GM18520 (cell line): Measurements from ENCODE around the gene FIBP.

ENCODE experiments used
- ATAC-seq: cut with Tn5 transposase; IDR thresholded peaks from one replicate; pipeline ENCODE4 v1.9.1; 2021; ENCODE audit not compliant: unreplicated experiment

Gene FIBP

DNA sequence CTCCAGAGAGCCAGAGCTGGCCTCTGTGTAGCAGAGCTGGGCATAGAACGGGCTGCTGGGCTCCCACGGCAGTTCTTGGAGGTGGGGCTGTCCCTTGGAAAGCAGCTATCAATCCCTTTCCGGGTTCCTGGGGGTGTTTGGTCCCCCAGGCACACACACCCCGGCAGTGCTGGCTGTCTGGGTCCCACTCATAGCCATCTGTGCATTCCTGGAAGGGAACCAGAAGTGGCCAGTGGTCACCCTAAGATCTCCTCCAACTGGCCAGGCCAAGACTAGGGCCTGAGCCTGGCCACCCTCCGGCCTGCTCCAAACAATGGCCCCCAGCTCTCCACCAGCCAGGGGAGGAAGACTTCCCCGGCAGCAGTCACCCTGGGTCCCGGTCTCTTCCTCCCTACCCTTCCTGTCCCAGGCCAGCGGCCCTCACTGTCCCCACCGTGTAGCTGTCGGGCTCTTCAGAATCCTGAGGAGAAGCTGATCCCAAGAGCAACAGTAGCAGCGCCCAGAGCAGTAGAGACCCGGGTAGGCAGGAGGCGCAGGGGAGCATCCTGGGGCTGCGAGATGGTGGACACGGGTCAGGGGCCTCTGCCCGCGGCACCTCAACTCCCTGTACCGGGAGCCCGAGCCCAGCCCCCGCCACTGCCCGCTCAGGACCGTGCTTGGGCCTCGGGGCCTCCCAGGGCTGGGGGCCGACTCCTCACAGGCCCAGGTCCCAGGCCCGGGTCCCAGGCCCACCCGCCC, 16.3 kb downstream of the FIBP start:
- ATAC-seq, result no peak

DNA sequence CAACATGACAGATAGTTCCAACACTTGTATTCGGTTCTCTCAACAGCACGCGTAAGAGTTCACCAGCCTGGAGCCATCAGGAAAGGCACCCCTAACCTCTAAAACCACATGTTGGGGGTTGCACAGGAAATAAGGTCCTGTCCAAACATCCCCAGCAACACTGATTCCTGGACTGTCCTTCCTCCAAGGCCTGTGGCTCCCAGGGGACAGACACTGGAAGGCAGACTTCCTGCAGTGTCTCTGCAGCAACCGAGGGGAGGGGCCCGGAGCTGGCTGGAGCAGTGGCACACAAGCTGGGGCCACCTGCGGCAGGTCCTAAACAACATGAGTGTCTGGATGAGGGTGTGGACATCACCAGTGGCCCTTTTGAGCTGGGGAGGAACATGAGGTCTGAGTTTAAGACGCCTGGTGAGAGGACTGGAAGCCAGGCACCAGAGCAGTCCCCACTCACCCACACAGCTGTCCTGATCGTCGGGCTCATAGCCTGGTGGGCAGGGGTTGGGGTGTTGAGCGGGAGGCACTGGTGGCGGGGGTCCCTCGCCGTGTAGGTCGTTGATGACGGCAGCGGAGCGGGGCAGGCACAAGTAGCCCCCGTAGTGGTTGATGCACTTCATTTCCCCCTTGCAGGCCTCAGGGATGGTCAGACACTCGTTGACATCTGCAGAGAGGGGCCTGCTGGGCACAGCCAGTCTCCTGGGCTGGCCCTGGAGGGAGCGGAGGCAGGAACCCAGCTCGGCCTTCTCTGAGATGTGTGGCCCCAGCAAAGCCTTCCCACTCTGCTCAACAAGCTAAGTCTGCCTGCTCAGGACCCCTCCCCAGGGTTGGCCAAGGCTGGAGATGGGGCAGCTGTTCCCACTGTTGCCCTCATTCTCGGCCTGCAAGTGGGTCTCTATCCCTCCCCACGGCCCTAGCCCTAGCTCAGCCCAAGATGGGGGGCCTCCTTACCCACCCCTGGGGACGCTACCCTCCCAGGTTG, 17.3 kb downstream of the FIBP start:
- no peak for ATAC-seq

DNA sequence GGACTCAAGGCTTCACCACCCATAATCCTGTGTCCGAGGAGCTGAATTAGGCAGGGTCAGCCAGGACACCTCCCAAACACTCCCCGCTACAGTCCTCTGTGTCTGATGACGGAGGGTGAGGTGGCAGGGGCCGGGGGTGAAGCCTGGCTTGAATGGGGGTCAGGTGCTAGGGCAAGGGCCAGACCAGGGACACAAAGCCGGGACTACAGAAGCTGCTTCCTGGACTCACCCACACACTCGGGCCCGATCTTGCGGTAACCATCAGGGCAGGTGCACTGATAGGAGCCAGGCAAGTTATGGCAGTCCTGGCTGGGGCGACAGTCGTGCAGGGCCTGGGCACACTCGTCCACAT, 18.0 kb downstream of the FIBP start:
- no peak for ATAC-seq

DNA sequence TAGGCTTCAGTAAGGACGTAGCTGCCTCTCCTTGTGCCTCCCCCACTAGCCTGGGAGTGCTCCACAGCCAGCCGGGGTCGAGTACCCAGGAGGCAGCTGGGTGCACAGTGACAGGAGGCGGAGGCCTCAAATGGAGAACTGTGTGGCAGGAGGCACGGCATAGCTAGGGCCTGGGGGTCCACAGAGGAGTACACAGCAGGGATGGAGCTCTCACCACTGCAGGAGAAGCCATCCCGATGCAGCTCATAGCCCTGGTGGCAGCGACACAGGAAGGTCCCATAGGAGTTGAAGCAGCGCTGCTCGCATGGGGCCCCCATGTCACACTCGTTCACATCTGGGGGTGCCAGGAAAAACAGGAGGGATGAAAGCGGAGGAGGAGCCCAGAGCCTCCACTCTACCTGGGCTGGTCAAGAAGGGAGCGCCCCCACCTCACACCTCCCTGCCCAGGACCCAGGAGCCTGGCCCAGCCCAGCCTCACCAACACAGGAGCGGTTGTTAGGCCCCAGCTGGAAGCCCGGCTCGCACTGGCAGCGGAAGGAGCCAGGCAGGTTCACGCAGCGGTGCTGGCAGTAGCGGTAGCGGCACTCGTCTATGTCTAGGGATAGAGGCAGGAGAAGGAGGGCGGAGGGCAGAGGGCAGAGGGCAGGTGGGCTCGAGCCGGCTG, 18.5 kb downstream of the FIBP start:
- ATAC-seq, result no peak

GRCh38 chr11:65868907-65869306, 19.4 kb downstream of the FIBP start:
- ATAC-seq, result no peak

- no peak for ATAC-seq
These were observed 20.1 kb downstream of the FIBP start for GRCh38 chr11:65868076-65868667.

DNA sequence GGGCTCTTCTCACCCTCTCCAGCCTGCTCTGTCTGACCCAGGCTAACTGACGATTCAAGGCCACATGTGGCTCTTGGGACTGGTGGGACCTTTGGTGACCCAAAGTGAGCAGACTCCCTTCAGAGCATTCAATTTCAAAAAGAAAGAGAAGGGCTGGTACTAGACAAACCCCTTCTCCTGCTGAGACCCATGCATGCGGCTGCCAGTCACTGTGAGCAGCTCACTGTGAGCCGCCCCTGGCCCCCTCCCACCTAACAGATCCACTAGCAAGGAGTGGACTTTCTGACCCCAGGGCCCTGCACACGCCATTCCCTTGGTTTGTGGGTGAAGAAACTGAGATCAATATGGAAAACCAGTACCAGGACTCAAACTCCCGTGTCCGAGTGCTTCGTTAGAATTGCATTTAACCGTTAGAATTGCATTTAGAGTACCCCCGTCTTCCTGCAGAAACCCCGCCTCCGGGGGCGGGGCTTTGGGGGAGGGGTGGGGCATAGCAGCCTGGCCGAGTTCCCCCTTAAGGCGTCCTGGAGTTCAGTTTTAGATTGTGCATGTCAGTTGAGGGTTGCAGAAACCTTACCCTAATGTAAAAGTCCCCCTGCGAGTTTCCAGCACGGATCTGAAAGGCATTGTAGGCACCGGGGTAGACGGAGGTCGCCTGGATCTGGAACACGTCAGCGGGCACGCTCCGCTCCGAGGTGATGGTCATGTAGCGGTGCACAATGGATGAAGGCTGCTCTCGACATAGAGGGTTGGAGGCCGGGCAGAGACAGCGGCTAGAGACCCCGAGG, 20.8 kb downstream of the FIBP start:
- ATAC-seq, result no peak

GRCh38 chr11:65866509-65867283, 21.6 kb downstream of the FIBP start:
- no peak for ATAC-seq

GRCh38 chr11:65865550-65866172, 22.6 kb downstream of the FIBP start:
- no peak for ATAC-seq

DNA sequence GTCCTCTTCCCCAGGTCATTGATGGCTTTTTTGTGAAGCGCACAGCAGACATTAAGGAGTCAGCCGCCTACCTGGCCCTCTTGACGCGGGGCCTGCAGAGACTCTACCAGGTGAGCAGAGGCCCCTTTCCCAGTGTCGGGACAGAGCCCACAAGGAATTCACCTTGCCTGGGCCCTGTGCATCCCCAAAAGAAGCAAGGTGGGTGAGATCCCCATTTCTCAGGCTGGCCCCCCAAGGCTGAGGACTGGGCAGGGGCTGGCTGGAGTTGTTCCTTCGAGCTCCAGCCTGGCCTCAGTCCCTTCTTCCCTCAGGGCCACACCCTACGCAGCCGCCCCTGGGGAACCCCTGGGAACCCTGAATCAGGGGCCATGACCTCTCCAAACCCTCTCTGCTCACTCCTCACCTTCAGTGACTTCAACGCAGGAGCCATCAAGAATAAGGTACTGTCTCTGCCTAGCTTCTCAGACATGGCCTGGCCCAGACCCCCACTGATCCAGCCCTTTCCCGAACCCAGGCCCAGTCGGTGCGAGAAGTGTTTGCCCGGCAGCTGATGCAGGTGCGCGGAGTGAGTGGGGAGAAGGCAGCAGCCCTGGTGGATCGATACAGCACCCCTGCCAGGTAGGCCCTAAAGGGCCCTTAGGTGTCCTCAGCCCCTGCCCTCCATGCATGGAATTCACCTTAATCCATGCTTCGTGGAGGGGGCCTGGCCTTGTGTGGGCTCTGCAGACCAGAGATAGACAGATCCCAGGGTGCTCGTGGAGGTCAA, 23.4 kb downstream of the FIBP start:
- no peak for ATAC-seq

DNA sequence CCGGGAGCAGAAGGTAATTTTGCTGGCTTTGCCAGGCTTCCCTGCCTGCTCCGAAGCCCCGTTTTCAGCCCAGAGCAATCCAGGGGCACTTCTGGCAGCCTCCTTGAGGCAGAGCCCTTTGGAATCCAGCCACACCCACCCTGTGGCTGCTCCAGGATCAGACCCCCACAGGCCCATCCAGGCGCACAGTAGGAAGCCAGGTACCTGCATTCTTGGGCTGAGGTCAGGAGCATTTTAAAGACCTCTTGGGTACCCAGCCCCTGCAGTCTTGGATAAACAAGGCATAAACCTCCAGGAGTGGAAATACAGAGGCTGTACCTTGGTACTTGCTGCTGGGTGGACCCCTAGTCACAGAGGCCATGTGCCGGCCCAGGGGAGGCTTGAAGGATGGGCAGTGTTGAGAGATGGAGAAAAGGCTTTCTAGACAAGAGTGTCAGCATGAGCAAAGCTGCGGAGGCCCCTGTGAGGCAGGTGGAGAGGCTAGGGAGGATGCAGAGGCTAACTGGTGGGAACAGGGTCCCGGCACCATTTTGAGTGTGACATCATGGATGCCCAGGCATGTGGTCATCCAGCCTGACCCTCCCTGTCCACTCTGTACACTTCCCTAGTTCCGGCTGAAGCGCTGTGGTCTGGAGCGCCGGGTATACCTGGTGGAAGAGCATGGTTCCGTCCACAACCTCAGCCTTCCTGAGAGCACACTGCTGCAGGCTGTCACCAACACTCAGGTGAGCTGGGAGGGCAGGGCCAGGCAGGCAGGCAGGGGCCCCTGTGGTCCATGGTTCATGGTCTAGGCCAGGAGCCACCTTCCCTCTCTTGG, 24.2 kb downstream of the FIBP start:
- no peak for ATAC-seq

- no peak for ATAC-seq
These were observed 25.1 kb downstream of the FIBP start for GRCh38 chr11:65862941-65863888.

DNA sequence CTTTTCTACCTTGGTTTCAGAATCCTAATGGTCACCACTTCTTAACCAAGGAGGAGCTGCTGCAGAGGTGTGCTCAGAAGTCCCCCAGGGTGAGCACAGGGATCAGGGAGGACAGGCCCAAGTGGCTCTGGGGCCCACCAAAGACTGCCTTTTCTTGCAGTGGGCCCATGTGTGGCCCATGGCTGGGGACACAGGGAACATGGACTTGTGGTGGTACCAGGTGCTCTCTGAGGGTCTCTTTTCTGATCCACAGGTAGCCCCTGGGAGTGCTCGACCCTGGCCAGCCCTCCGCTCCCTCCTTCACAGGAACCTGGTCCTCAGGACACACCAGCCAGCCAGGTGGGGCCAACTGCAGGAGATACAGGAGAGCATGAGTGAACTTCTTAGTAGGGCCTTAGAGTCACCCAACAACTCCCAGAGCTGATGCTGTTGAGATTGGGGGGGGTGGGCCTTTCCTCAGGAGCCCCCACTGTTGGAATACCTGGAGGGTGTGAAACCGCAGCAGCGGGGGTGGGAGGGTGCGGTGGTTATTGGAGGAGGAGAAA, 26.0 kb downstream of the FIBP start:
- no peak for ATAC-seq

GRCh38 chr11:65861533-65862183, 26.6 kb downstream of the FIBP start:
- ATAC-seq, result no peak

GRCh38 chr11:65861165-65861505, 27.1 kb downstream of the FIBP start:
- ATAC-seq, result no peak
